IMR-90 (cell line): ENCODE data around the gene FLOT2. TPM values are rescaled to one million over a fixed set of nuclear protein-coding genes. Genes with fewer than 3 reads are reported as not detected.

Experiments used
- ATAC-seq: fragments of 200-7000 bp; cut with Tn5 transposase; 2 replicates; pipeline ENCODE4 v1.9.1; 2020; ENCODE audit warnings: low read depth, mild to moderate bottlenecking, moderate library complexity
- BruUV-seq: library from RNA; stranded (reverse); fragments of 400-500 nt; replicated peaks from 2 replicates; lab custom pipeline; 2021; lab: Mats Ljungman, UMichigan
- CTCF ChIA-PET: fragments of 300-600 bp; formaldehyde crosslinking; extraction: SDS; loops from one replicate; lab custom pipeline; 2021; ENCODE audit warnings: antibody characterized with exemption; lab: Yijun Ruan, JAX
- POLR2A ChIA-PET: fragments of 300-600 bp; sonication (Branson Sonifier 250); formaldehyde crosslinking; loops from one replicate; lab custom pipeline; 2022; ENCODE audit warnings: antibody characterized with exemption; ENCODE audit not compliant: unreplicated experiment; lab: Charles Lee
- DNase-seq: peaks from one replicate; pipeline ENCODE4 v3.0.0; 2013
- H2AFZ ChIP-seq: replicated peaks from 2 replicates; pipeline ENCODE3; 2013; ENCODE audit warnings: low read length, mild to moderate bottlenecking; ENCODE audit not compliant: poor library complexity
- H2AK5ac ChIP-seq: 2 replicates; pipeline ENCODE4 v1.6.1; 2013; ENCODE audit warnings: low read depth, low read length, inconsistent platforms
- H2AK9ac ChIP-seq: replicated peaks from 2 replicates; pipeline ENCODE3; 2013; ENCODE audit warnings: mild to moderate bottlenecking, low read depth, low read length, moderate library complexity; ENCODE audit not compliant: poor library complexity
- H2BK120ac ChIP-seq: 2 replicates; pipeline ENCODE4 v1.6.1; 2013; ENCODE audit warnings: low read depth, low read length, inconsistent platforms
- H2BK15ac ChIP-seq: 3 replicates; pipeline ENCODE4 v1.6.1; 2013; ENCODE audit warnings: low read depth, low read length, inconsistent platforms
- H2BK20ac ChIP-seq: 2 replicates; pipeline ENCODE4 v1.6.1; 2013; ENCODE audit warnings: low read depth, mild to moderate bottlenecking, inconsistent platforms, low read length, moderate library complexity
- H2BK5ac ChIP-seq: 2 replicates; pipeline ENCODE4 v1.6.1; 2013; ENCODE audit warnings: mild to moderate bottlenecking, low read depth, low read length, inconsistent platforms; ENCODE audit not compliant: poor library complexity, severe bottlenecking
- H3K14ac ChIP-seq: replicated peaks from 2 replicates; pipeline ENCODE4 v1.6.1; 2013; ENCODE audit warnings: low read depth, low read length, inconsistent platforms
- H3K18ac ChIP-seq: 2 replicates; pipeline ENCODE4 v1.6.1; 2013; ENCODE audit warnings: low read depth, low read length, control low read depth
- H3K23ac ChIP-seq: 2 replicates; pipeline ENCODE4 v1.6.1; 2013; ENCODE audit warnings: low read depth, low read length, inconsistent platforms
- H3K27ac ChIP-seq: 2 replicates; pipeline ENCODE4 v1.5.1; 2013; ENCODE audit warnings: mild to moderate bottlenecking, control low read depth, low read length; ENCODE audit not compliant: insufficient read depth
- H3K27me3 ChIP-seq: 2 replicates; pipeline ENCODE4 v1.6.1; 2013; ENCODE audit warnings: low read length; ENCODE audit not compliant: control insufficient read depth, insufficient read depth
- H3K36me3 ChIP-seq: 2 replicates; pipeline ENCODE4 v1.6.1; 2013; ENCODE audit warnings: low read length, mixed read lengths; ENCODE audit not compliant: control insufficient read depth, insufficient read depth
- H3K4ac ChIP-seq: 2 replicates; pipeline ENCODE4 v1.6.1; 2013; ENCODE audit warnings: low read depth, low read length, inconsistent platforms
- H3K4me1 ChIP-seq: 2 replicates; pipeline ENCODE4 v1.6.1; 2013; ENCODE audit warnings: low read length, mixed read lengths; ENCODE audit not compliant: control insufficient read depth, insufficient read depth
- H3K4me2 ChIP-seq: 2 replicates; pipeline ENCODE4 v1.6.1; 2013; ENCODE audit warnings: low read depth, mild to moderate bottlenecking, control low read depth, low read length, moderate library complexity
- H3K4me3 ChIP-seq: 2 replicates; pipeline ENCODE4 v1.5.1; 2013; ENCODE audit warnings: low read depth, mild to moderate bottlenecking, control low read depth, low read length, moderate library complexity; ENCODE audit not compliant: insufficient read depth
- H3K56ac ChIP-seq: 2 replicates; pipeline ENCODE4 v1.6.1; 2013; ENCODE audit warnings: low read length, inconsistent platforms; ENCODE audit not compliant: insufficient read depth; ENCODE audit errors: extremely low read depth
- H3K79me1 ChIP-seq, 2 experiments: 2 replicates each; pipeline ENCODE4 v1.6.1; 2013; ENCODE audit warnings: low read length in 2 of 2, inconsistent platforms in 1 of 2, low read depth in 1 of 2
- H3K9ac ChIP-seq: 2 replicates; pipeline ENCODE4 v1.6.1; 2013; ENCODE audit warnings: low read depth, low read length, control low read depth
- H3K9me1 ChIP-seq: 2 replicates; pipeline ENCODE4 v1.6.1; 2013; ENCODE audit warnings: low read length, inconsistent platforms; ENCODE audit not compliant: insufficient read depth
- H3K9me3 ChIP-seq: 2 replicates; pipeline ENCODE4 v1.6.1; 2013; ENCODE audit warnings: low read length; ENCODE audit not compliant: control insufficient read depth, insufficient read depth
- H4K20me1 ChIP-seq: 2 replicates; pipeline ENCODE4 v1.6.1; 2013; ENCODE audit warnings: low read length, inconsistent platforms; ENCODE audit not compliant: insufficient read depth
- H4K5ac ChIP-seq: 2 replicates; pipeline ENCODE4 v1.6.1; 2013; ENCODE audit warnings: mild to moderate bottlenecking, low read depth, low read length, control low read depth
- H4K8ac ChIP-seq, 2 experiments: 2 replicates each; pipeline ENCODE4 v1.6.1; 2013; ENCODE audit warnings: low read depth in 2 of 2, low read length in 2 of 2, control low read depth in 1 of 2, inconsistent platforms in 1 of 2
- H4K91ac ChIP-seq: 2 replicates; pipeline ENCODE4 v1.6.1; 2013; ENCODE audit warnings: low read depth, low read length, inconsistent platforms; ENCODE audit not compliant: insufficient read depth
- BHLHE40 ChIP-seq: fragments of 150-350 bp; IDR thresholded peaks from 2 replicates; pipeline ENCODE4 v1.6.1; 2016; ENCODE audit warnings: mild to moderate bottlenecking, low read depth, low read length
- CEBPB ChIP-seq: IDR thresholded peaks from 2 replicates; pipeline ENCODE4 v1.6.1; 2012; ENCODE audit warnings: low read depth, low read length, improper control_type of control experiment
- CHD1 ChIP-seq: IDR thresholded peaks from 2 replicates; pipeline ENCODE4 v1.6.1; 2012; ENCODE audit warnings: low read depth, low read length, improper control_type of control experiment
- CTCF ChIP-seq: conservative IDR thresholded peaks from 2 replicates; pipeline ENCODE4 v1.5.1; 2012; ENCODE audit warnings: mild to moderate bottlenecking, low read depth, low read length, improper control_type of control experiment
- ELK1 ChIP-seq: fragments of 150-350 bp; IDR thresholded peaks from 2 replicates; pipeline ENCODE4 v1.6.1; 2016; ENCODE audit warnings: low read depth, mild to moderate bottlenecking, low read length, moderate library complexity, borderline replicate concordance
- FOS ChIP-seq: fragments of 150-350 bp; IDR thresholded peaks from 2 replicates; pipeline ENCODE4 v1.6.1; 2016; ENCODE audit warnings: low read depth, low read length
- MAFK ChIP-seq: IDR thresholded peaks from 2 replicates; pipeline ENCODE4 v1.6.1; 2012; ENCODE audit warnings: low read depth, low read length, improper control_type of control experiment
- MAZ ChIP-seq: IDR thresholded peaks from 2 replicates; pipeline ENCODE4 v1.6.1; 2012; ENCODE audit warnings: low read depth, mild to moderate bottlenecking, low read length, improper control_type of control experiment, moderate library complexity, borderline replicate concordance
- MXI1 ChIP-seq: IDR thresholded peaks from 2 replicates; pipeline ENCODE4 v1.6.1; 2012; ENCODE audit warnings: low read depth, mild to moderate bottlenecking, low read length, moderate library complexity, borderline replicate concordance
- NFE2L2 ChIP-seq: fragments of 150-350 bp; IDR thresholded peaks from 2 replicates; pipeline ENCODE4 v1.6.1; 2016; ENCODE audit warnings: low read depth, mild to moderate bottlenecking, low read length
- POLR2A ChIP-seq: IDR thresholded peaks from 2 replicates; pipeline ENCODE4 v1.6.1; 2012; ENCODE audit warnings: mild to moderate bottlenecking, low read depth, low read length
- RAD21 ChIP-seq: IDR thresholded peaks from 2 replicates; pipeline ENCODE4 v1.6.1; 2012; ENCODE audit warnings: low read length, improper control_type of control experiment
- RCOR1 ChIP-seq: IDR thresholded peaks from 2 replicates; pipeline ENCODE4 v1.6.1; 2012; ENCODE audit warnings: mild to moderate bottlenecking, low read length, improper control_type of control experiment; ENCODE audit not compliant: insufficient replicate concordance
- RFX5 ChIP-seq: IDR thresholded peaks from 2 replicates; pipeline ENCODE4 v1.8.0; 2012; ENCODE audit warnings: low read depth, mild to moderate bottlenecking, low read length, moderate library complexity
- SMC3 ChIP-seq: fragments of 150-350 bp; IDR thresholded peaks from 2 replicates; pipeline ENCODE4 v1.6.1; 2016; ENCODE audit warnings: low read depth, mild to moderate bottlenecking, antibody characterized with exemption, low read length, moderate library complexity
- USF2 ChIP-seq: fragments of 150-350 bp; IDR thresholded peaks from 2 replicates; pipeline ENCODE4 v1.6.1; 2017; ENCODE audit warnings: mild to moderate bottlenecking, antibody characterized with exemption, low read length, low read depth
- WGBS, 2 experiments: methylation state at CpG; one replicate each; pipeline versions ENCODE4 v1.1.5 to v1.1.7; 2013; ENCODE audit warnings: missing lambda C conversion rate in 2 of 2; ENCODE audit not compliant: insufficient read length in 1 of 2; ENCODE audit errors: extremely low coverage in 2 of 2; 5-methylcytosine and 5-hydroxymethylcytosine counted together
- dilution Hi-C: fragments of 300-500 bp; cut with HindIII; formaldehyde crosslinking; loops from one replicate; pipeline ENCODE4 v1.14.3; 2018; ENCODE audit warnings: low sequenced_read_pairs; ENCODE audit not compliant: unreplicated experiment
- in situ Hi-C: fragments of 300-500 bp; cut with MboI; formaldehyde crosslinking; loops from 3 replicates; pipeline ENCODE4 v1.14.3; 2019; ENCODE audit warnings: low sequenced_read_pairs, inconsistent platforms, mixed read lengths
- intact Hi-C: fragments of 100-400 bp; cut with micrococcal nuclease; formaldehyde crosslinking; loops from 2 replicates; pipeline ENCODE4 v1.10.0; 2022
- polyA plus RNA-seq, 3 experiments: library from polyadenylated mRNA; depleted of rRNA; stranded (reverse); fragments of >200 nt; gene quantifications; 2 replicates each; pipeline ENCODE4 v1.2.3, GENCODE V29; 2012; ENCODE audit warnings: low replicate concordance in 1 of 3
- total RNA-seq: library from RNA; depleted of rRNA; stranded (reverse); fragments of >200 nt; gene quantifications from 2 replicates; pipeline ENCODE4 v1.2.3, GENCODE V29; 2012

FLOT2 gene
- total and polyA plus RNA-seq, 2 of the 4 experiments (the other 2 are of a cell fraction): 19.7 to 67.9 TPM

- Histone ChIP-seq H3K4ac (no peak overlapping the region), H3K18ac (no peak overlapping the region), H3K36me3 (peaks cover 13% of the 10 kb centered on the region), H2BK5ac (no peak overlapping the region), H2AK9ac (no peak overlapping the region), H3K4me2 (no peak overlapping the region), H2BK15ac (no peak overlapping the region), H3K14ac (no peak overlapping the region), H3K23ac (no peak overlapping the region), H4K8ac (no peak overlapping the region), H3K9ac (no peak overlapping the region), H3K4me3 (no peak overlapping the region), H3K56ac (no peak overlapping the region), H2BK120ac (no peak overlapping the region), H2BK20ac (no peak overlapping the region), H3K9me1 (peaks cover 28% of the 10 kb centered on the region), H4K91ac (no peak overlapping the region), H3K79me1 (peaks cover 17 to 77% of the 10 kb centered on the region in 2 experiments), H4K5ac (no peak overlapping the region), H3K4me1 (peaks cover 18% of the 10 kb centered on the region), H3K27ac (no peak overlapping the region), H2AFZ (no peak overlapping the region), H3K9me3 (no peaks in the 10 kb centered on the region), H3K27me3 (no peaks in the 10 kb centered on the region), H2AK5ac (no peak overlapping the region), H4K20me1 (peaks cover 95% of the 10 kb centered on the region)
- DNase-seq (no peak), ATAC-seq (no peak)
- in situ Hi-C loops: no loop called here
- TF ChIP-seq POLR2A (no peak), ELK1 (no peak), RCOR1 (no peak), MAFK (no peak), CEBPB (no peak), MXI1 (no peak), MAZ (no peak), FOS (no peak), CHD1 (no peak), RFX5 (no peak), USF2 (no peak), RAD21 (no peak), NFE2L2 (no peak), CTCF (no peak), BHLHE40 (no peak), SMC3 (no peak)
- intact Hi-C loops: no loop called here
- no TSS peak for BruUV-seq
- POLR2A ChIA-PET: no interaction called here
- WGBS, 2 experiments: no CpG with 5 or more reads among the region's 2 CpGs
- dilution Hi-C loops: no loop called here
- CTCF ChIA-PET: no interaction called here
These were observed 45.4 kb upstream of the FLOT2 start for GRCh38 chr17:28942925-28943324.
